Measurements from ENCODE around the gene EXOC3.
"Not testable (repeated sequence)": the region's sequence is repeated elsewhere in the genome, so short reads cannot be mapped to it uniquely, and the experiment has no call there.

The EXOC3 gene

GRCh38 chr5:504326-505154 is 61.6 kb downstream of the EXOC3 start:
- Histone ChIP-seq H3K9ac (ENCODE audit: low read length) (no peak overlapping the region), H3K27me3 (ENCODE audit: low read depth, low read length) (no peaks in the 10 kb centered on the region), H3K4me1 (ENCODE audit: low read length) (no peaks in the 10 kb centered on the region), H2AFZ (ENCODE audit: low read depth, low read length) (no peak overlapping the region), H3K4me2 (ENCODE audit: low read length) (no peak overlapping the region), H3K4me3 (ENCODE audit: low read length) (no peak overlapping the region), H3K36me3 (replicated peaks; ENCODE audit: low read depth, low read length) (no peaks in the 10 kb centered on the region), H3K79me2 (ENCODE audit: low read length) (no peaks in the 10 kb centered on the region), H3K27ac (ENCODE audit: low read length) (no peak overlapping the region), H3K9me3 (ENCODE audit: insufficient read depth, low read length) (no peaks in the 10 kb centered on the region), H4K20me1 (ENCODE audit: insufficient read depth, low read length) (no peaks in the 10 kb centered on the region)
- TF ChIP-seq CTCF (IDR thresholded peaks at IDR 0.05; ENCODE audit: low read depth, low read length) (no peak), EZH2phosphoT487 (IDR thresholded peaks at IDR 0.05; ENCODE audit: low read depth) (no peak)

GRCh38 chr5:505951-506525 is 63.1 kb downstream of the EXOC3 start:
- no peaks in the 10 kb centered on the region for H3K9me3 ChIP-seq (ENCODE audit: insufficient read depth, low read length)
- H3K4me1 ChIP-seq (ENCODE audit: low read length), result no peaks in the 10 kb centered on the region
- no peak overlapping the region for H3K27ac ChIP-seq (ENCODE audit: low read length)
- no peaks in the 10 kb centered on the region for H3K79me2 ChIP-seq (ENCODE audit: low read length)
- no peak overlapping the region for H3K4me2 ChIP-seq (ENCODE audit: low read length)
- H3K27me3 ChIP-seq (ENCODE audit: low read depth, low read length), result no peaks in the 10 kb centered on the region
- H4K20me1 ChIP-seq (ENCODE audit: insufficient read depth, low read length), result no peaks in the 10 kb centered on the region
- no peak overlapping the region for H2AFZ ChIP-seq (ENCODE audit: low read depth, low read length)
- no peaks in the 10 kb centered on the region for H3K36me3 ChIP-seq (replicated peaks; ENCODE audit: low read depth, low read length)
- no peak for TF ChIP-seq CTCF (IDR thresholded peaks at IDR 0.05; ENCODE audit: low read depth, low read length)
- no peak overlapping the region for H3K4me3 ChIP-seq (ENCODE audit: low read length)
- no peak overlapping the region for H3K9ac ChIP-seq (ENCODE audit: low read length)

GRCh38 chr5:507986-508575 is 65.1 kb downstream of the EXOC3 start:
- H3K27ac ChIP-seq (ENCODE audit: low read length); H3K36me3 ChIP-seq (replicated peaks; ENCODE audit: low read depth, low read length); H3K4me3 ChIP-seq (ENCODE audit: low read length); H3K9me3 ChIP-seq (ENCODE audit: insufficient read depth, low read length); H3K4me2 ChIP-seq (ENCODE audit: low read length); H3K9ac ChIP-seq (ENCODE audit: low read length); H3K27me3 ChIP-seq (ENCODE audit: low read depth, low read length); H4K20me1 ChIP-seq (ENCODE audit: insufficient read depth, low read length); H3K4me1 ChIP-seq (ENCODE audit: low read length); H3K79me2 ChIP-seq (ENCODE audit: low read length); H2AFZ ChIP-seq (ENCODE audit: low read depth, low read length): not testable (repeated sequence)

- H3K27ac ChIP-seq (ENCODE audit: low read length), result no peak overlapping the region
- no peaks in the 10 kb centered on the region for H3K27me3 ChIP-seq (ENCODE audit: low read depth, low read length)
- H3K79me2 ChIP-seq (ENCODE audit: low read length), result no peaks in the 10 kb centered on the region
- no peaks in the 10 kb centered on the region for H3K9me3 ChIP-seq (ENCODE audit: insufficient read depth, low read length)
- H3K4me1 ChIP-seq (ENCODE audit: low read length), result no peaks in the 10 kb centered on the region
- no peak overlapping the region for H3K4me3 ChIP-seq (ENCODE audit: low read length)
- H4K20me1 ChIP-seq (ENCODE audit: insufficient read depth, low read length), result no peaks in the 10 kb centered on the region
- no peak overlapping the region for H2AFZ ChIP-seq (ENCODE audit: low read depth, low read length)
- no peaks in the 10 kb centered on the region for H3K36me3 ChIP-seq (replicated peaks; ENCODE audit: low read depth, low read length)
- no peak overlapping the region for H3K9ac ChIP-seq (ENCODE audit: low read length)
- H3K4me2 ChIP-seq (ENCODE audit: low read length), result no peak overlapping the region
- TF ChIP-seq EZH2phosphoT487 (IDR thresholded peaks at IDR 0.05; ENCODE audit: low read depth) (no peak), CTCF (IDR thresholded peaks at IDR 0.05; ENCODE audit: low read depth, low read length) (no peak)
Observed at GRCh38 chr5:509611-510185, 66.7 kb downstream of the EXOC3 start.
